PFSK-1 (cell line): ENCODE results near the gene PHF19.

Source experiments
- POLR2AphosphoS5 ChIP-seq: IDR thresholded peaks from 2 replicates; pipeline ENCODE4 v1.6.1; 2012; ENCODE audit warnings: low read depth, mild to moderate bottlenecking, control low read depth, low read length, moderate library complexity
- TAF1 ChIP-seq: IDR thresholded peaks from 2 replicates; pipeline ENCODE4 v1.6.1; 2012; ENCODE audit warnings: low read length, control low read depth, borderline replicate concordance; ENCODE audit not compliant: insufficient read depth
- TF ChIP-seq, protein P1 (sequence below), 2 experiments: IDR thresholded peaks; 2 replicates each; pipeline versions ENCODE4 v1.6.1 to v1.8.0; 2011 to 2012; ENCODE audit warnings: low read depth in 2 of 2, low read length in 2 of 2, control low read depth in 1 of 2, inconsistent platforms in 1 of 2, mild to moderate bottlenecking in 1 of 2, moderate library complexity in 1 of 2; ENCODE audit not compliant: insufficient read depth in 1 of 2

DNA sequence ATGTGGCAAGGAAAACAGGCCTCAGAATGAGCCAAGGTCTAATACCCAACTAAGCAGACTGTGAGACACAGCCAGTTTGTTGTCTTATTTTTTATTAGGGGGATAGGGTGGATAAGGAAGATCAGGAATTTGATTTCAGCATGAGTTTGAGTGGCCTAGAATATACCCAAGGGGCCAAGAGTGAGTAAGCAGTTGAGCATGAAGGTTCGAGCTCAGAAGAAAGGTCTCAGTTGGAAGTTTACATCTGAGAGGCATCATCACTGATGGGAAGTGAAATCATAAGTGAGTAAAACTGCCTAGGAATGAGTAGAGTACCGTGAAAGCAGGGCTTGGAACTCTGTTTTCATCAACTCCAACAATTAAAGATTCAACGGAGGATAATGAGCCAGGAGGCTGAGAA lies 46.8 kb downstream of the PHF19 start:
- TF ChIP-seq POLR2AphosphoS5 (no peak), TAF1 (no peak)
- TF ChIP-seq, protein P1, sequence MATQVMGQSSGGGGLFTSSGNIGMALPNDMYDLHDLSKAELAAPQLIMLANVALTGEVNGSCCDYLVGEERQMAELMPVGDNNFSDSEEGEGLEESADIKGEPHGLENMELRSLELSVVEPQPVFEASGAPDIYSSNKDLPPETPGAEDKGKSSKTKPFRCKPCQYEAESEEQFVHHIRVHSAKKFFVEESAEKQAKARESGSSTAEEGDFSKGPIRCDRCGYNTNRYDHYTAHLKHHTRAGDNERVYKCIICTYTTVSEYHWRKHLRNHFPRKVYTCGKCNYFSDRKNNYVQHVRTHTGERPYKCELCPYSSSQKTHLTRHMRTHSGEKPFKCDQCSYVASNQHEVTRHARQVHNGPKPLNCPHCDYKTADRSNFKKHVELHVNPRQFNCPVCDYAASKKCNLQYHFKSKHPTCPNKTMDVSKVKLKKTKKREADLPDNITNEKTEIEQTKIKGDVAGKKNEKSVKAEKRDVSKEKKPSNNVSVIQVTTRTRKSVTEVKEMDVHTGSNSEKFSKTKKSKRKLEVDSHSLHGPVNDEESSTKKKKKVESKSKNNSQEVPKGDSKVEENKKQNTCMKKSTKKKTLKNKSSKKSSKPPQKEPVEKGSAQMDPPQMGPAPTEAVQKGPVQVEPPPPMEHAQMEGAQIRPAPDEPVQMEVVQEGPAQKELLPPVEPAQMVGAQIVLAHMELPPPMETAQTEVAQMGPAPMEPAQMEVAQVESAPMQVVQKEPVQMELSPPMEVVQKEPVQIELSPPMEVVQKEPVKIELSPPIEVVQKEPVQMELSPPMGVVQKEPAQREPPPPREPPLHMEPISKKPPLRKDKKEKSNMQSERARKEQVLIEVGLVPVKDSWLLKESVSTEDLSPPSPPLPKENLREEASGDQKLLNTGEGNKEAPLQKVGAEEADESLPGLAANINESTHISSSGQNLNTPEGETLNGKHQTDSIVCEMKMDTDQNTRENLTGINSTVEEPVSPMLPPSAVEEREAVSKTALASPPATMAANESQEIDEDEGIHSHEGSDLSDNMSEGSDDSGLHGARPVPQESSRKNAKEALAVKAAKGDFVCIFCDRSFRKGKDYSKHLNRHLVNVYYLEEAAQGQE (IDR thresholded peaks at IDR 0.05; ENCODE audit: insufficient read depth in 1 of 2, low read depth in 2 of 2, low read length in 2 of 2), result no peak
